Measurements from ENCODE around the gene SLC2A13.

GRCh38 chr12:39803151-39803550, 302.7 kb downstream of the SLC2A13 start:
- TF ChIP-seq POLR2A (IDR thresholded peaks at IDR 0.05; ENCODE audit: low read depth, low read length) = no peak
- no peak for TF ChIP-seq TAF1 (IDR thresholded peaks at IDR 0.05; ENCODE audit: borderline replicate concordance, low read depth, low read length)
